Measurements from ENCODE around the gene RUFY3.

The RUFY3 gene

DNA sequence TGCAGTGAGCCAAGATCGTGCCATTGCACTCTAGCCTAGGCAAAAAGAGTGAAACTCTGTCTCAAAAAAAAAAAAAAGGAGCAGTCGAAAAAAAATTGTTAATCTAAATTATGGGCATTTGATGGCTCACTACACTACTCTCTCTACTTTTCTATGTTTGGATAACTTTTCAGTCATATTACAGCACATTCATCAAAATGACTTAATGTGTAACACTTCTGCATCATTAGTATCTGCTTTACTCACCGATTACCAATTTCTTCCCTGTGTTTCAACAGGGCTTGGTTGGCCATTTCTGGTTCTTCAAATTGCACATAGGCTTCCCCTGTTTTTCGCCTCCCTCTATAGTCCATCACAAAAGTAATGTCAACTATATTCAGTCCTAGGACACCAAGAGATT is 109.5 kb downstream of the RUFY3 start:
- Histone ChIP-seq H3K9me2 (replicated peaks; ENCODE audit: control insufficient read depth, low read length) (no peaks in the 10 kb centered on the region), H3F3A (ENCODE audit: control insufficient read depth, insufficient read depth) (peaks cover 7% of the 10 kb centered on the region), H3K36me3 (ENCODE audit: control insufficient read depth, low read length) (peaks cover 89% of the 10 kb centered on the region), H3K79me2 (ENCODE audit: control insufficient read depth, low read length) (peaks cover 58% of the 10 kb centered on the region), H3K4me1 (ENCODE audit: control insufficient read depth, low read length) (peaks cover 7% of the 10 kb centered on the region), H3K9me3 (ENCODE audit: control insufficient read depth, insufficient read depth, low read length) (no peaks in the 10 kb centered on the region), H3K4me2 (ENCODE audit: low read length) (no peak overlapping the region), H3K27ac (ENCODE audit: low read depth, low read length) (no peak overlapping the region), H4K20me1 (ENCODE audit: control insufficient read depth, insufficient read depth, low read depth, low read length) (peaks cover 9% of the 10 kb centered on the region), H3K4me3 (ENCODE audit: low read length) (no peak overlapping the region), H3K27me3 (ENCODE audit: control insufficient read depth, low read length) (no peaks in the 10 kb centered on the region)
- TF ChIP-seq CTCF (IDR thresholded peaks at IDR 0.05; ENCODE audit: low read depth, low read length, poor library complexity, severe bottlenecking): no peak
- no peak for TF ChIP-seq EZH2phosphoT487 (IDR thresholded peaks at IDR 0.05; ENCODE audit: borderline replicate concordance, low read length)

- no peak overlapping the region for H3K4me3 ChIP-seq (ENCODE audit: low read length)
- H3K27ac ChIP-seq (ENCODE audit: low read depth, low read length): no peak overlapping the region
- H4K20me1 ChIP-seq (ENCODE audit: control insufficient read depth, insufficient read depth, low read depth, low read length): peaks cover 22% of the 10 kb centered on the region
- H3K4me2 ChIP-seq (ENCODE audit: low read length): no peak overlapping the region
- H3K36me3 ChIP-seq (ENCODE audit: control insufficient read depth, low read length): peaks cover 83% of the 10 kb centered on the region
- peaks cover 28% of the 10 kb centered on the region for H3K4me1 ChIP-seq (ENCODE audit: control insufficient read depth, low read length)
- no peaks in the 10 kb centered on the region for H3K9me2 ChIP-seq (replicated peaks; ENCODE audit: control insufficient read depth, low read length)
- H3F3A ChIP-seq (ENCODE audit: control insufficient read depth, insufficient read depth): peaks cover 3% of the 10 kb centered on the region; the same call in 1 of the 2 replicates
- H3K79me2 ChIP-seq (ENCODE audit: control insufficient read depth, low read length): peaks cover 79% of the 10 kb centered on the region
- no peaks in the 10 kb centered on the region for H3K27me3 ChIP-seq (ENCODE audit: control insufficient read depth, low read length)
- no peaks in the 10 kb centered on the region for H3K9me3 ChIP-seq (ENCODE audit: control insufficient read depth, insufficient read depth, low read length)
- TF ChIP-seq EZH2phosphoT487 (IDR thresholded peaks at IDR 0.05; ENCODE audit: borderline replicate concordance, low read length) (no peak), CTCF (IDR thresholded peaks at IDR 0.05; ENCODE audit: low read depth, low read length, poor library complexity, severe bottlenecking) (no peak)
Observed at GRCh38 chr4:70833675-70834074, 111.9 kb downstream of the RUFY3 start.

DNA sequence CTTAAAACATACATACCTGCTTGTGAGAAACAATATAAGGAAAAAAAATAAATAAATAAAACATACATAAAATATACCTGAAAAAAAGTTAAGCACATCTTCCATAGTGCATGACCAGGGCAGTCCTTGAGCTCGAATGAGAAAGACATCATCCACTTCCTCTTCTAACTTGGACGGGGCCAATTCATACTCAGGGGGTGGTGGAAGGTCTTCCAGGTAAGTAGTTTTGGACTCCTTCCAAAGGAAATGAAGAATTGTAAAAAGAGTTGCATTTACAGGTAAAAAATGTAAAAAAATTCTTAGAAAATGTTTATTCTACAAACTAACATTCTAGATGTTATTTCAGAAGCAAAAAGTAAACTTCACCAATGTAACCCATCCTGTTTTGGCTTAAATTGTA is 114.3 kb downstream of the RUFY3 start:
- H3K4me2 ChIP-seq (ENCODE audit: low read length): peak overlapping the region; percentile 81
- no peak for TF ChIP-seq CTCF (IDR thresholded peaks at IDR 0.05; ENCODE audit: low read depth, low read length, poor library complexity, severe bottlenecking)
- no peak for TF ChIP-seq EZH2phosphoT487 (IDR thresholded peaks at IDR 0.05; ENCODE audit: borderline replicate concordance, low read length)
- peaks cover 69% of the 10 kb centered on the region for H3K36me3 ChIP-seq (ENCODE audit: control insufficient read depth, low read length)
- H3K27me3 ChIP-seq (ENCODE audit: control insufficient read depth, low read length): no peaks in the 10 kb centered on the region
- peak overlapping the region; percentile 93 for H3K4me3 ChIP-seq (ENCODE audit: low read length)
- H4K20me1 ChIP-seq (ENCODE audit: control insufficient read depth, insufficient read depth, low read depth, low read length): peaks cover 22% of the 10 kb centered on the region
- H3K27ac ChIP-seq (ENCODE audit: low read depth, low read length): no peak overlapping the region
- no peaks in the 10 kb centered on the region for H3K9me2 ChIP-seq (replicated peaks; ENCODE audit: control insufficient read depth, low read length)
- peaks cover 81% of the 10 kb centered on the region for H3K79me2 ChIP-seq (ENCODE audit: control insufficient read depth, low read length)
- H3K4me1 ChIP-seq (ENCODE audit: control insufficient read depth, low read length): peaks cover 38% of the 10 kb centered on the region
- peaks cover 5% of the 10 kb centered on the region for H3F3A ChIP-seq (ENCODE audit: control insufficient read depth, insufficient read depth)
- no peaks in the 10 kb centered on the region for H3K9me3 ChIP-seq (ENCODE audit: control insufficient read depth, insufficient read depth, low read length)

All from DOHH2 (cell line).